Cardiac septum (tissue), 1 donor: ENCODE data around the gene COL11A1. TPM values are rescaled to one million over a fixed set of nuclear protein-coding genes. Genes with fewer than 3 reads are reported as not detected.
"Not testable (repeated sequence)": the region's sequence is repeated elsewhere in the genome, so short reads cannot be mapped to it uniquely, and the experiment has no call there.

Source experiments
- DNase-seq: peaks from one replicate; pipeline ENCODE4 v3.0.0-alpha.2; 2020; ENCODE audit warnings: low spot score
- intact Hi-C: fragments of 100-400 bp; cut with DNase I; formaldehyde crosslinking; loops from one replicate; pipeline ENCODE4 v1.14.0; 2022
- long read RNA-seq: library from polyadenylated mRNA; unstranded; transcript quantifications from one replicate; pipeline ENCODE4 v2.0.0, GENCODE V29; 2021
- total RNA-seq: library from RNA; stranded (reverse); fragmentation: NEBNext Ultra II Directional; extraction: Animal tissue kit (Norgen Biotek cat#: 25700); gene quantifications from one replicate; pipeline ENCODE4 v1.2.1, GENCODE V29; 2021
- donor health status: DM: no; HTN: no; CAD: no.

COL11A1 gene
- total RNA-seq, result 0.13 TPM
- long read RNA-seq, result 0 reads

GRCh38 chr1:103108376-103109150, at the start of gene COL11A1:
Gene COL11A1 (minus strand): TSS chr1:103108522. CDS start chr1:103108178, 344 bp downstream.
- DNase-seq, result no peak
- intact Hi-C loops, result loop anchor here (5.0 kb wide), 2 partner anchors 354 to 409 kb away; no protein-coding TSS in a partner anchor

DNA sequence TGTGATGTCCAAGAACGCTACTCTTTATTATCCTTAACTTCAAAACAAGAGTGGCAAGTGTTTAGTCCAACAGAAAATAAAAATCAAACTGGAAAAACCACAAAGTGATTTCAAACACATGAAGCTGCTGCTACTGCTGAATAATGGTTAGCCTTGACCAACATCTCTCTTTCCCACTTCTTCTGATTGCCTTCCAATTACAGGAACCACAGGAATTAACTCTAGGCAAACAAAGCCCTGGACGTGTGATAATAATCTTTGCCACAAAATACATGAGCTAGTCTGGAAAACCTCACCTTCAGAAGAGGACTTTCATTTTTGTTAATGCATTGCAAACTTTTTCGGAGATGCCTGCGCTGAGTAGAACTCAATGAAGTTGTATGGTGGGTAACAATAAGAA, 48.6 kb upstream of the COL11A1 start:
- no peak for DNase-seq
- intact Hi-C loops, result no loop called here

DNA sequence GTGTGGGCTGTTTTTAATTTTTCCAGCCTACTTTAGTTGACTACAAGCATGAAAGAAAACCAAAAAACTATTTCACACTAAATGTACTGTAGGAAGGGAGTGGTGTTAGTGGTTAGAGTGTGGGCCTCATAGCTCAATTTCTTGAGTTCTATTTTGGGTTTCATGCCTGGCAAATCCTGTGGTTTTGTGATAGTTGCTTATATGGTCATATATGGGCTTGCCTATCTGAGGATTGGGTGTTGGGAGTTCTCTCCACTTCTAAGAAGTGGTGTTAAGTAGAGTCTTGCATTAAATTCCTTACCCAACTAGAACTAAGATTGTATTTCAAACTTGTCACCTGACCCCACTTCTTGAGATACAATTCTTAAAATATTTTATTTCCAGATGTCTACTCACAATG, 37.8 kb upstream of the COL11A1 start:
- intact Hi-C loops, result no loop called here

DNA sequence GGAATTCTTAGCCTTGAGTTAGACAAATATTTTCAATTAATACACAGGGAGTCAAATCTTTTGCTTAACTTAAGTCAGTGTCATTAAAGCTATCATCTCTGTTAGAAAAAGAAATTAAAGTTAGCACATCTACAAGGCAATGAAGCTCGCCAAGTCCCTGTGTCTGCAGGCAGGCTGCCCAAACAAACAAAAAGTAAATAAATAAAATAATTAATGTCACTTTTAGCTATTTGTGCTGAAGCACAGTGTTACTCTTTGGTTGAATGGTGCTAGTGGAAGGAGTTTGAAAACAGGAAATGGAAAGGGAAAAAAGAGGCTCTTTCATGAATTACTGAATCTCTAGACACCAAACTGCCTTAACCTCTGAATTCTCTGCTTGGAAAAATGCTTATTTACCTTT, 37.1 kb upstream of the COL11A1 start:
- intact Hi-C loops, result no loop called here
- no peak for DNase-seq

More for the DNA sequence above, 37.8 kb upstream of the COL11A1 start:
- no peak for DNase-seq

DNA sequence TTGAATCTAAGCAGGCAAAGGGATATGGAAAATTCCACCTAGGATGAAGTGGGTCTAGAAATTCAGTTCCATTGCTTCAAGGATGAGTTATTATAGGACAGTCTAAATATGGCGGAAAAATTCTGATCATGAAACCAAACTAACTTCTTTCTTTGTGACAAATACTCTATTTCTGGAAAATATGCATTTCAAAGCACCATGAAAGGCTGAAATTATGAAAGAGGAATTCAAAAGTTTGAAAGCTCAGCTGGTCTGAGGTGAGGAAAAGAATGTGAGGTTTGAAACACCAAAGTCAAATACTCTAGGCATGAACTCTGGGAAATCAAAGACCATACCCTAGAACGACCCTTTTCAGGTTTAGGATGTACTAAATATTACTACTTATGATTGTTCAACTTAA, 36.4 kb upstream of the COL11A1 start:
- DNase-seq, result no peak

DNA sequence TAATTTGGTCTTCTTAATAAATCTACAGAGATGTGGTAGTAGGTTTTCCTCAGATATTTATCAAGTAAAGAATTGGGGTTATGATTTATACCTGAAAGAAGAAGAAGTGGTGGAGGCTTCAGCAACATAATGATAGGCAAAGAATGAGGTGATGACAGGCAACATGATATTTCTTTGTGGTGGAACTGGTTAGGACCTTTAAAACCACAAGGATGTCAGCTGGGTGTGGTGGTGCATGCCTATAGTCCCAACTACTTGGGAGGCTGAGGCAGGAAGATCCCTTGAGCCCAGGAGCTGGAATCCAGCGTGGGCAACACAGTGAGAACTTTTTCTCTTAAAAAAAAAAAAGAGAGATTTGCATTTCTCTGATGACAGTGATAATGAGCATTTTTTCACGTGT, 34.1 kb upstream of the COL11A1 start:
- DNase-seq, result no peak
- intact Hi-C loops, result no loop called here

More for the DNA sequence above, 36.4 kb upstream of the COL11A1 start:
- intact Hi-C loops, result no loop called here

DNA sequence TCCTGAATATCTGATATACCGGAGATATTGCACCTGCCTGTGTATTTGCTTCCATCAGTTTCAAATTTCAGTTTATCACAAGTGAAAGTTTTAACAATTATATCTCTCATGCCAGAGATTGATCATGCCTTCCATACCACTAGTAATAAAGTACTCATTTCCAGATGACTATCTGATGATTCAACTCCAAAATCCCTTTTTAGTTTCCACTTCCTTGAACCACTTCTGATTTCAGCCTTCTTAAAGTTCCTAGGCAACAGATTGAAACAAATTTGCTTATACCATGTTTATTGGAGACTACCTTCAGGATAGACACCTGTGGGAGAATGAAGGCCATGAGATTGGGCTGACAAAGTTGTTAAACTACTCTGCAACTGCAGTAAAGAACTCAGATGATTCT, 21.5 kb upstream of the COL11A1 start:
- no peak for DNase-seq
- intact Hi-C loops, result no loop called here

DNA sequence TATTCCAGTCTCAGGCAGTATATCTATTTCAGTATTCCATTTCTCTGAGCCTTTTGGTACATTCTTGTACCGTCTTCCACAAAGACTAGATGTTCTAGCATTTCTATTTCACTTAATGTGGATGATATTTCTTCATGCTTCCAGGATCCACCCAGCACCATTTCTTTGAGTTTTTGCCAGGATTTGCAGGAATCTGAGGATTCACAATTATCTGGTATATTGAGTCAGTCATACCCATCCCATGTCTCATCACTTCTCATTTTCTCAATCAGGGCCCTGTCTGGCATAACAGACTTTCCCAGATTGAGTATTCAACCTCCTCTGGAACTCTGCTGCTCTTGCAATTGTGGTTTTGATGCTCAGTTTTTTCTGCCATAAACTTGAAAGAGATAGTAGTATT, 20.9 kb upstream of the COL11A1 start:
- no peak for DNase-seq
- intact Hi-C loops, result no loop called here

DNA sequence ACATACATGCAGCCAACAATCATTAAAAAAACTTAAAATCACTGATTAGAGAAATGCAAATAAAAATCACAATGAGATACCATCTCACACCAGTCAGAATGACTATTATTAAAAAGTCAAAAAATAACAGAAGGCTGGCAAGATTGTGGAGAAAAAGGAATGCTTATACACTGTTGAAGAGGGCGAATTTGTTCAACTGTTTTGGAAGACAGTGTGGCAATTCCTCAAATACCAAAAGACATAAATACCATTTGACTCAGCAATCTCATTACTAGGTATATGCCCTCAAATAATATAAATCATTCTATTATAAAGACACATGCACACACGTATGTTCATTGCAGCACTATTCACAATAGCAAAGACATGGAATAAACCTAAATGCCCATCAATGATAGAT, 19.9 kb upstream of the COL11A1 start:
- intact Hi-C loops, DNase-seq: not testable (repeated sequence)

GRCh38 chr1:103125219-103125618, 16.9 kb upstream of the COL11A1 start:
- DNase-seq, result no peak
- intact Hi-C loops, result no loop called here

- intact Hi-C loops, result no loop called here
- no peak for DNase-seq
These were observed 14.8 kb upstream of the COL11A1 start for GRCh38 chr1:103122983-103123720.

DNA sequence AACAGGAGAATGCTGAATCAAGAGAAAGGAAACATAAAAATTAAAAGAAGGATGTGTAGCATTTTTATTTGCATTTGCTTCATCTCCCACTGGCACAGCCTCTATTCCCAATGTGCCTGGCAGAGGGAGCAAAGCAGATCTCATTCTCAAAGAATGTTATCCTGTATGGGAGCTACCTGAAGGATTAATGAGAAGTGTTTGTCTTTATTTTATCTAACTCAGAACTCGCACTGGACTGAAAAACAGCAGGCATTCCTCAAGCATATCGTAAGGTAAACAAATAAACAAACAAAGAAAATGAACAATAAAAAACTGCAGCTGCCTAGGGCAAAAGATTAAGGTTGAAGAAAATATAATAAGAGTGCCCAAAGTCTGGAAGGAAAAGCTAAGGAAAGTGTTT, 12.7 kb upstream of the COL11A1 start:
- no peak for DNase-seq
- intact Hi-C loops, result no loop called here

DNA sequence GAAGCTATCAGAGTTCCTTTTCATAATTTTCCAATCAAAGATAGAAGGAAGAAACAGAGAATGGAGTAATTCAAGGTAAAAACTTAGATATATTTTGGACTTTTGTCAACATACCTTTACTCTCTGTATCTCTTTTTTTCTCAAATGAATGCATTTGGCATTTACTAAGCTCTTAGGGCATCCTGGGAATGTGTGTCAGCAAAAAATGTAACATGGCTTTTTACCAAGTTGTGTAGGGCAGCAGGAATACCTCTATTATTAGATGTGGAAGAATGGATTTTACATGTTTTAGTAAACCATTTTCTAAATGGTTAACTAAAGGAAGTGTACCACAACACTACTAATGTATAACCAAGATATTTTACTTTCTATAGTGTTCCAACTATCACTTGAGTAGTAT, 4.2 kb upstream of the COL11A1 start:
- no peak for DNase-seq
- intact Hi-C loops, result no loop called here

- DNase-seq, result no peak
- intact Hi-C loops, result no loop called here
These were observed 3.6 kb upstream of the COL11A1 start for GRCh38 chr1:103111926-103112325.

DNA sequence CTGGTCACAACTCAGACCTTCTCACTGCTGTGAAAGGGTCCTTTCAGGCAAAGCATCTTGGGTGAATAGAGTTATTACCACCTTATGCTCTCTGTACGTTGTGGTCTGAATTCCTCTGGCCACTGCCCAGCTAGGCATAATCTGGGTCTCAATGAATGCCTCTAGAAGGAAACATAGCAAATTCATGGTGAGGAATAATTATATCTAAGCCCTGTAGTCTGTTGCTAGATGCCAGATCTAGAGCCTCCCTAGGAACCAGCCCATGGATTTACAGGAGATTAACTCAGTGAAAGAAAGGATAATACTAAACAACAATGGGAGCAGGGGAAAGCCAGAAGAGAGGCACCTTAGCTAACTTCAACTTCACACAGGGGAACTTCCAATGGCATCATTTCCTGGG, 2.4 kb upstream of the COL11A1 start:
- no peak for DNase-seq
- intact Hi-C loops, result no loop called here

DNA sequence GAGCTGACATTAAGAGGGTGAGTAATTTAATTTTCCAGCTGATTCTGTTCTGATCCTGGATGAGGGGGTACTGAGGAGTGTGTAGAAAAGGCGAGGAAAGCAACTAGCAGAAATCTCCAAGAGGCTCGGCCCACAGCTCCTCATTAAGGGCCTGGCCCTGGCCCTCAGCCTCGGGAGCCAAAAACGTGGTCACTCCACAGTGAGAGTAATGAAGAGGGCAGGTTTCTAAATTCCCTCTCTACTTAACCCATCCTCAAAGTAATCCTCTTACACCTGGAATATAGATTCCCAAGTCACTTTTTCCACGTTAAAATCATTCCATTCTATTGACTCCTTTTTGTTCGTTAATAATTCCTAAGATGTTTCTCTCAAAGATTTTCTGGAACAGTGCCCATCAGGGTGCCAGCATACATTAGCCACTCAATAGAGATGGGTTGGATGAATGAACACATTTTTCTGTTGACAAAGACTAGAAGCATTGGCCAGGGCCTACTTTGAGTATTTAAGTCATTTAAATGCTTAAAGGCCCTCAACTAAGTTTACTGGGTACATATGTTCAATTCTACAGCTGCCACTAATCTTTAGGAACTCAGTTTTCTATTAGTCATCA, 1.1 kb upstream of the COL11A1 start:
- no peak for DNase-seq
- intact Hi-C loops, result loop anchor here (5.0 kb wide), 2 partner anchors 353 to 408 kb away; no protein-coding TSS in a partner anchor

GRCh38 chr1:103107741-103108375, 464 bp downstream of the COL11A1 start:
- no peak for DNase-seq
- intact Hi-C loops, result loop anchor here (5.0 kb wide), 2 partner anchors 354 to 409 kb away; no protein-coding TSS in a partner anchor

- intact Hi-C loops, result loop anchor here (5.0 kb wide), 2 partner anchors 356 to 411 kb away; no protein-coding TSS in a partner anchor
- no peak for DNase-seq
These were observed 1.6 kb downstream of the COL11A1 start for GRCh38 chr1:103106426-103107341.

DNA sequence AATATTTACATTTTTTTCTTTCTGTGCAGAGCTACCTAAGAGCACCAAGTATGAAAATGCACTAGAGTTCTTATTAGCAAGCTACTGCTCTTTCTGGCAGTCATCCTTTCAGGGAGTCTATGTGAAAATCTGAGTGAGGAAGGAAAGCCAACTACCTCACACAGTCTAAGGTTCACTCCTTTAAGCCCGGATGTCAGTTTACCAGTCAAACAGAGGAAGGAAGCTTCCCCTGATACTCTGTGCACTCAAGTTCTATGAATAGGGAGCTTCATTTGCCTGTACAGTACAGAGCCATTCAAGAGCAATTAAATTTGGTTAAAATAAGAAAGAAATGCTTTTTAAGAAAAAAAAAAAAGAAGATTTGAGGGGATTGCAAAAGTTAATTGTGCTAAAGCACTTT, 6.9 kb downstream of the COL11A1 start:
- intact Hi-C loops, result no loop called here
- no peak for DNase-seq
